Endothelial cell of umbilical vein (primary cell): Measurements from ENCODE around the gene HPGDS. TPM values are rescaled to one million over a fixed set of nuclear protein-coding genes. Genes with fewer than 3 reads are reported as not detected.

Experiments used
- BruUV-seq: library from RNA; stranded (reverse); fragments of 400-500 nt; replicated peaks from 2 replicates; lab custom pipeline; 2021; lab: Mats Ljungman, UMichigan
- CTCF ChIA-PET: fragments of 300-600, 350-600 bp; sonication (Branson Sonifier 250); formaldehyde crosslinking; loops from one replicate; lab custom pipeline; 2021; ENCODE audit warnings: antibody characterized with exemption, inconsistent platforms; lab: Charles Lee
- POLR2A ChIA-PET: fragments of 300-600, 350-600 bp; sonication (Branson Sonifier 250); formaldehyde crosslinking; loops from one replicate; lab custom pipeline; 2021; ENCODE audit warnings: antibody characterized with exemption, inconsistent platforms; lab: Charles Lee
- DNase-seq: peaks from one replicate; pipeline ENCODE4 v3.0.0-alpha.2; 2011; ENCODE audit warnings: low read depth, low spot score
- FAIRE-seq: peaks from 2 replicates; lab custom pipeline; 2011; peaks lifted over from hg19 to GRCh38; lab: Jason Lieb, UNC
- H2AFZ ChIP-seq: 2 replicates; pipeline ENCODE4 v1.6.0; 2012; ENCODE audit warnings: low read depth, low read length, control low read depth, inconsistent platforms
- H3K27ac ChIP-seq: 2 replicates; pipeline ENCODE4 v1.5.1; 2011; ENCODE audit warnings: low read depth, mild to moderate bottlenecking, control low read depth, low read length, moderate library complexity; ENCODE audit not compliant: insufficient read depth
- H3K27me3 ChIP-seq, 2 experiments: 2 replicates each; pipeline versions ENCODE4 v1.6.0 to v1.6.1; 2011; ENCODE audit warnings: low read length in 2 of 2, mixed read lengths in 1 of 2; ENCODE audit not compliant: control insufficient read depth in 2 of 2, insufficient read depth in 2 of 2
- H3K36me3 ChIP-seq, 2 experiments: 2 replicates in 1 of 2; 3 replicates in 1 of 2; pipeline ENCODE4 v1.5.1; 2011; ENCODE audit warnings: low read length in 2 of 2, mild to moderate bottlenecking in 1 of 2, moderate library complexity in 1 of 2; ENCODE audit not compliant: control insufficient read depth in 2 of 2, insufficient read depth in 2 of 2; ENCODE audit errors: extremely low read depth in 1 of 2
- H3K4me1 ChIP-seq: 3 replicates; pipeline ENCODE4 v1.5.1; 2011; ENCODE audit warnings: mild to moderate bottlenecking, low read length; ENCODE audit not compliant: control insufficient read depth, insufficient read depth; ENCODE audit errors: extremely low read depth
- H3K4me2 ChIP-seq: 2 replicates; pipeline ENCODE4 v1.6.1; 2011; ENCODE audit warnings: low read length, control low read depth, mixed read lengths; ENCODE audit not compliant: insufficient read depth
- H3K4me3 ChIP-seq, 3 experiments: fragments of 200-600 bp in 1 of 3; sonication (generic), shearing (Covaris generic) in 1 of 3; replicated peaks in 1 of 3; 2 replicates each; pipeline ENCODE4 v1.5.1; 2011 to 2016; ENCODE audit warnings: control low read depth in 3 of 3, low read length in 3 of 3, mild to moderate bottlenecking in 2 of 3, inconsistent platforms in 1 of 3, low read depth in 1 of 3, moderate library complexity in 1 of 3; ENCODE audit not compliant: insufficient read depth in 1 of 3
- H3K79me2 ChIP-seq: 2 replicates; pipeline ENCODE4 v1.6.0; 2012; ENCODE audit warnings: low read length, inconsistent platforms; ENCODE audit not compliant: control insufficient read depth, insufficient read depth
- H3K9ac ChIP-seq: replicated peaks from 2 replicates; pipeline ENCODE3; 2011; ENCODE audit warnings: low read length, control low read depth; ENCODE audit not compliant: insufficient read depth; ENCODE audit errors: extremely low read depth
- H3K9me1 ChIP-seq: replicated peaks from 3 replicates; pipeline ENCODE4 v1.6.0; 2011; ENCODE audit warnings: mild to moderate bottlenecking, low read length; ENCODE audit not compliant: control insufficient read depth, insufficient read depth; ENCODE audit errors: extremely low read depth
- H3K9me3 ChIP-seq: replicated peaks from 2 replicates; pipeline ENCODE4 v1.5.1; 2012; ENCODE audit warnings: low read length, inconsistent platforms; ENCODE audit not compliant: control insufficient read depth, insufficient read depth
- H4K20me1 ChIP-seq: replicated peaks from 2 replicates; pipeline ENCODE3; 2011; ENCODE audit warnings: mild to moderate bottlenecking, low read length; ENCODE audit not compliant: control insufficient read depth, insufficient read depth; ENCODE audit errors: extremely low read depth
- CTCF ChIP-seq, 2 donors: IDR thresholded peaks; 1 replicate in 1 of 2; 2 replicates in 1 of 2; pipeline ENCODE4 v1.5.1; 2011; ENCODE audit warnings: low read length in 2 of 2, mild to moderate bottlenecking in 2 of 2, moderate library complexity in 2 of 2, control low read depth in 1 of 2, inconsistent platforms in 1 of 2, low read depth in 1 of 2; ENCODE audit not compliant: insufficient read depth in 1 of 2; ENCODE audit errors: extremely low read depth in 1 of 2
- EZH2 ChIP-seq: IDR thresholded peaks from 2 replicates; pipeline ENCODE4 v1.6.1; 2012; ENCODE audit warnings: borderline replicate concordance, low read depth, mild to moderate bottlenecking, moderate library complexity, low read length, inconsistent platforms; ENCODE audit not compliant: severe bottlenecking
- FOS ChIP-seq: IDR thresholded peaks from 2 replicates; pipeline ENCODE4 v1.6.1; 2011; ENCODE audit warnings: mild to moderate bottlenecking, low read length, moderate library complexity, borderline replicate concordance; ENCODE audit not compliant: insufficient read depth
- GATA2 ChIP-seq: IDR thresholded peaks from 2 replicates; pipeline ENCODE4 v1.7.0; 2011; ENCODE audit warnings: low read depth, mild to moderate bottlenecking, moderate library complexity, mixed read lengths, low read length; ENCODE audit not compliant: insufficient read length, insufficient read depth
- JUN ChIP-seq: IDR thresholded peaks from 2 replicates; pipeline ENCODE4 v1.6.1; 2011; ENCODE audit warnings: borderline replicate concordance, low read depth; ENCODE audit not compliant: insufficient read length, insufficient read depth
- MAX ChIP-seq: IDR thresholded peaks from 2 replicates; pipeline ENCODE4 v1.6.1; 2011; ENCODE audit not compliant: insufficient read depth, insufficient read length
- MYC ChIP-seq: IDR thresholded peaks from one replicate; pipeline ENCODE4 v1.6.1; 2011; ENCODE audit warnings: mild to moderate bottlenecking, low read depth, low read length
- POLR2A ChIP-seq: IDR thresholded peaks from 2 replicates; pipeline ENCODE4 v1.6.1; 2012; ENCODE audit warnings: low read depth, mild to moderate bottlenecking, control low read depth, low read length
- POLR2AphosphoS5 ChIP-seq: IDR thresholded peaks from 2 replicates; pipeline ENCODE4 v1.6.1; 2012; ENCODE audit warnings: low read depth, mild to moderate bottlenecking, control low read depth, low read length, moderate library complexity; ENCODE audit not compliant: insufficient read depth
- dilution Hi-C: fragments of 300-500 bp; cut with MboI; formaldehyde crosslinking; loops from one replicate; pipeline ENCODE4 v1.15.0; 2019; ENCODE audit warnings: low sequenced_read_pairs; ENCODE audit not compliant: extremely low pct_ligation_motif_present
- intact Hi-C: fragments of 100-400 bp; cut with micrococcal nuclease; formaldehyde crosslinking; loops from one replicate; pipeline ENCODE4 v1.10.0; 2022
- polyA plus RNA-seq, 4 experiments: library from polyadenylated mRNA; depleted of rRNA in 3 of 4; stranded (reverse) in 3 of 4; unstranded in 1 of 4; fragments of >200 nt; gene quantifications; 2 replicates each; pipeline versions ENCODE4 v1.2.1 to v1.2.3, GENCODE V29; 2011 to 2012; ENCODE audit warnings: missing spikeins in 1 of 4
- total RNA-seq: library from RNA; stranded (reverse); gene quantifications from 2 replicates; pipeline ENCODE4 v1.2.3, GENCODE V29; 2021

HPGDS gene
- total and polyA plus RNA-seq, 2 donors (not counting 3 experiments of a cell fraction or from before 2014, with no cell fraction given): not detected

DNA sequence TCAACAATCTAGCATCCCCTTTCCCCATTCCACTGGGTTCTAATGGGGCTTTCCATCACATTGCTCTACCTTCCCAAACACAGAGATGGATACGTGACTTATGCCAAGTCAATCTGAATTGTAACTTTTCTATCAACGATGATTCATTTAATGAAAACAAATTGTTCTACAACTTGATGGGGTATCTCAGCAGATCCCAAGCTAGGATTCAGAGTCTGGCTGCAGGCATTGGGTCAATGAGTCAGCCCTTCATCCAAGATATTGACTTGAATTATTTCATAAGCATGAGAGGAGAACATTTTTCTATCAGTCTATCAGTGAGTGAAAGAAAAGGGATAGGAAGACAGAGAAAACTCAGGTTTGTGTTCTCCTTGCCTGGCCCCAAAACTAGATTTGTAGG lies 15.0 kb upstream of the HPGDS start:
- dilution Hi-C loops (no loop called here), intact Hi-C loops (no loop called here)
- Histone ChIP-seq H3K4me2 (no peak overlapping the region), H3K4me1 (peaks cover 4% of the 10 kb centered on the region), H3K4me3 (no peak overlapping the region), H3K9me1 (no peaks in the 10 kb centered on the region), H3K9me3 (no peaks in the 10 kb centered on the region), H4K20me1 (no peaks in the 10 kb centered on the region), H3K27me3 (no peaks in the 10 kb centered on the region), H3K9ac (no peak overlapping the region), H2AFZ (no peak overlapping the region), H3K79me2 (no peaks in the 10 kb centered on the region), H3K36me3 (no peaks in the 10 kb centered on the region), H3K27ac (no peak overlapping the region)
- ChIA-PET POLR2A (no interaction called here), CTCF (no interaction called here)
- FAIRE-seq (peak; percentile 35), DNase-seq (peak; percentile 19)
- TF ChIP-seq EZH2 (no peak), GATA2 (peak; percentile 47), FOS (peak; percentile 72)
- BruUV-seq: no TSS peak

DNA sequence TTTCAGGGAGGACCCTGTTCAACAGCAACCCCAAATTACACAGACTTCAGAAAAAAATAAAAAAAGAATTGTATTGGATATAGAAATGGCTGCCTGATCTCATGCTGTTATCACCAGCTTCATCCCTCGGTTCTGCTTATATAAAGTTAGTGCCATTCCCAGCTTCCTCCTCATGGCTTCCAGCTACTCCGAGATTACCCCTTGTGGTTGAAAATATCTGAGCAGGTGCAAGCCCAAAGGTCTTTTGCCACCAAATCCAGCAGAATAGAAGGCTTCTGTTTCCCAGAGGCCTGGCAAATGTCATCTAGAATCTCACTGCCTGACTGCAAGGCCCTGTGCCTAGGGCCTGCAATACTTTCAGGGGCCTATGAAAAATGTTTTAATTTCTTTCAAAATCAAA lies 13.8 kb upstream of the HPGDS start:
- dilution Hi-C loops: no loop called here

More for the DNA sequence above, 13.8 kb upstream of the HPGDS start:
- POLR2A ChIA-PET: no interaction called here
- H3K9me3 ChIP-seq: no peaks in the 10 kb centered on the region
- H3K4me1 ChIP-seq: peaks cover 10% of the 10 kb centered on the region
- H4K20me1 ChIP-seq: no peaks in the 10 kb centered on the region
- H3K27me3 ChIP-seq: no peaks in the 10 kb centered on the region
- TF ChIP-seq JUN (no peak), MYC (no peak), POLR2AphosphoS5 (no peak), EZH2 (no peak), FOS (no peak), POLR2A (no peak), GATA2 (no peak), MAX (no peak), CTCF (IDR thresholded peaks at IDR 0.05; ENCODE audit: extremely low read depth in 1 of 2, insufficient read depth in 1 of 2, low read depth in 1 of 2, low read length in 2 of 2) (no peak)
- no peak overlapping the region for H2AFZ ChIP-seq
- no peaks in the 10 kb centered on the region for H3K9me1 ChIP-seq
- CTCF ChIA-PET: interaction anchor here (0.7 to 0.8 kb wide), 2 partner anchors 22 to 39 kb away, joined by 3 read pairs; no protein-coding TSS in a partner anchor
- intact Hi-C loops: no loop called here
- BruUV-seq: no TSS peak
- H3K36me3 ChIP-seq: no peaks in the 10 kb centered on the region
- H3K79me2 ChIP-seq: no peaks in the 10 kb centered on the region
- DNase-seq: no peak
- no peak overlapping the region for H3K4me3 ChIP-seq
- FAIRE-seq: no peak
- no peak overlapping the region for H3K9ac ChIP-seq
- H3K27ac ChIP-seq: no peak overlapping the region
- no peak overlapping the region for H3K4me2 ChIP-seq
